Choroid plexus epithelial cell (primary cell): Measurements from ENCODE around the gene CREB5.

ENCODE experiments used
- DNase-seq: peaks from one replicate; pipeline ENCODE4 v3.0.0-alpha.2; 2010; ENCODE audit warnings: low read depth
- H3K4me3 ChIP-seq: 2 replicates; pipeline ENCODE4 v1.5.1; 2011; ENCODE audit warnings: low read depth, mild to moderate bottlenecking, control low read depth, low read length, moderate library complexity
- TF ChIP-seq, protein P1 (sequence below): conservative IDR thresholded peaks from 2 replicates; pipeline ENCODE4 v1.5.1; 2011; ENCODE audit warnings: low read depth, mild to moderate bottlenecking, control low read depth, inconsistent platforms, low read length, moderate library complexity

CREB5 gene

DNA sequence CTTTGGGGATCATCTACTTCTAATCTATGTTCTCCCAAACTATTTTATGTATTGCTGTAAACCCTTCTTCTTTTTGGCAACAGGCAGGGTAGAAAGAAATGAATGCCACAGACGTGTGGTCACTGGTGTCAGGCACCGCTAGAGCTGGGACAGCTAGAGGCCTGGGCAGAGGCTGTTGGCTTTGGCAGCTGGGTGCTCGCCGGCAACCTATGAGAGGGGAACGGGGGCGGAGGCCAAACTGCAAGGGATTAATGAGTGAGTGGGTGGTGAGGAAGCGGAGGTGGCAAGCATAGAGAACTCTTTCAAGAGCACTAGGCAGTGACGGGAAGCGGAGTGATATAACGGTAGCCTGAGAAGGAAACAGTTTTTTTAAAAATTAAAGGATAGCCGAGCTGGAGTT lies 78.5 kb downstream of the CREB5 start:
- TF ChIP-seq, protein P1, sequence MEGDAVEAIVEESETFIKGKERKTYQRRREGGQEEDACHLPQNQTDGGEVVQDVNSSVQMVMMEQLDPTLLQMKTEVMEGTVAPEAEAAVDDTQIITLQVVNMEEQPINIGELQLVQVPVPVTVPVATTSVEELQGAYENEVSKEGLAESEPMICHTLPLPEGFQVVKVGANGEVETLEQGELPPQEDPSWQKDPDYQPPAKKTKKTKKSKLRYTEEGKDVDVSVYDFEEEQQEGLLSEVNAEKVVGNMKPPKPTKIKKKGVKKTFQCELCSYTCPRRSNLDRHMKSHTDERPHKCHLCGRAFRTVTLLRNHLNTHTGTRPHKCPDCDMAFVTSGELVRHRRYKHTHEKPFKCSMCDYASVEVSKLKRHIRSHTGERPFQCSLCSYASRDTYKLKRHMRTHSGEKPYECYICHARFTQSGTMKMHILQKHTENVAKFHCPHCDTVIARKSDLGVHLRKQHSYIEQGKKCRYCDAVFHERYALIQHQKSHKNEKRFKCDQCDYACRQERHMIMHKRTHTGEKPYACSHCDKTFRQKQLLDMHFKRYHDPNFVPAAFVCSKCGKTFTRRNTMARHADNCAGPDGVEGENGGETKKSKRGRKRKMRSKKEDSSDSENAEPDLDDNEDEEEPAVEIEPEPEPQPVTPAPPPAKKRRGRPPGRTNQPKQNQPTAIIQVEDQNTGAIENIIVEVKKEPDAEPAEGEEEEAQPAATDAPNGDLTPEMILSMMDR: no peak
- no peak overlapping the region for H3K4me3 ChIP-seq
- DNase-seq: no peak

DNA sequence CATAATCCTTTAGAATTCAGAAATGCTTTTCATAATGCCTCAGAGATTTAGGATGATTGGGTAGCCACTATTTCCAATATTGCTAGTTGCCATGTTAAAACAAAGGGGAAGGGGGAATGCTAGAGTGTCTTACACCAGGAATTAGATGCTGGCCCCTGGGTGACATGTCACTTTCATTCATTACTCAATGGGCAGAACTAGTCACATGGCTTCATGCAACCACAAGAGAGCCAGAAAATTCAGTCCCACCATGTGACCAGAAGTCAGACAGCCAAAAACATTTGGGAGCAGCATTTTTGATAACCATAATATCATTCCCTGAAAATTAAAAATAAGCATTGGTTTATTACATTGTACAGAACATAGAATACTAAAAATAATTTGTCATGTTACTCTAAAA lies 81.2 kb downstream of the CREB5 start:
- no peak for DNase-seq
- TF ChIP-seq, protein P1: no peak
- no peak overlapping the region for H3K4me3 ChIP-seq

DNA sequence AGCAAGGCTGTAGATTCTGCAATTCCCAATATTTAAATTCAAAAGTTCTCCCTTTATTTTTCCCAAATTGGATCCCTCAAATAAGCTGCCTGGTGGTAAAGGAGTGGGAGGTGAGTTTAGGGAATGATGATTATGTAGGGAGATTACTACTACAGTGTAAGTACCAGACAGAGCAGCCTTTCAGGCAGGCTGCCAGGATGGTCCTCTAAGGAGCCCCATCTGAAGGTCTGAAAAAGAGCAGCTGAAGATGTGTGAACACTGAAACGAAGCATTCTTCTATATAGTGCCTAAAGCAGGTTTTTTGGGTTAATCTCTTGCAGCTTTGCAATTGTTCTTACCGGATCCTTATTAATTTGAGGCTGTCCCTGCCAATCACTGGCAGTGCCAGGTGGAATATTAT lies 84.7 kb downstream of the CREB5 start:
- DNase-seq: no peak
- H3K4me3 ChIP-seq: no peak overlapping the region
- TF ChIP-seq, protein P1: no peak

DNA sequence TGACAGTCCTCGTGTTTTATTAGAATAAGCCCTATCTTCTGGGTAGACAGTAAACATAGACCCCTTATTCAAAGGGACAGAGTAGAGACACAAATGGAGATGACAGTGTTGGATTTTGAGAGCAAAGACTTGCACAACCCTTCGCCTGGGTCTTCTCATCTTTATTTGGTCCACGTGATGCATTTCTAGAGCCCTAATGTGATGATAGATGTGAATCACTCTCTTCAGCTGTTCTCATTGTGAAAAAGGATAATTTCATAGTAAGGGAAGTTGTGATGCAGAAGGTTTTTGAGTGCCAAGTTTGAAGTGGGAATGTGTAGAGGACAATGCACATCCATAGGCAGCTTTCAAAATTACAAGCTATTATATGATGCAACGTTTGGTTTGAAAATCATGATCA lies 86.3 kb downstream of the CREB5 start:
- TF ChIP-seq, protein P1: no peak
- no peak overlapping the region for H3K4me3 ChIP-seq
- DNase-seq: no peak

DNA sequence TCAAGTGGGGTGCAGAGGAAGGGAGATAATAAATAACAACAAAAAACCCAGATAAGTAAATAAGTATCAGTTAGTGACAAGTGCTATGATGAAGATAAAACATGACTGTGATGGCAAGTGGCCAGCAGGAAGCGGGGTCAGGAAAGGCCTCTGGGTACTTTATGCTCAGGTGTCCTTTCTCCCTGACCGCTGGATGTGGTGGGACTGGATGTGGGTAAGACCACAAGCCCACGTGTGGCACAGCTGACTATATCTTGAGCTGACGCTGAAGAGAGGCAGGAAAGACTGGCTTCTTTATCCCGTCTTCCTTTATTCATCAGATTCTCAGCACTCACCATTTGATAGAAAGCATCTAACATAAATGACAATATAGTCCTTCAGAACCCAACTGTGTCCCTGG lies 87.8 kb downstream of the CREB5 start:
- no peak for DNase-seq
- H3K4me3 ChIP-seq: no peak overlapping the region
- TF ChIP-seq, protein P1: no peak

DNA sequence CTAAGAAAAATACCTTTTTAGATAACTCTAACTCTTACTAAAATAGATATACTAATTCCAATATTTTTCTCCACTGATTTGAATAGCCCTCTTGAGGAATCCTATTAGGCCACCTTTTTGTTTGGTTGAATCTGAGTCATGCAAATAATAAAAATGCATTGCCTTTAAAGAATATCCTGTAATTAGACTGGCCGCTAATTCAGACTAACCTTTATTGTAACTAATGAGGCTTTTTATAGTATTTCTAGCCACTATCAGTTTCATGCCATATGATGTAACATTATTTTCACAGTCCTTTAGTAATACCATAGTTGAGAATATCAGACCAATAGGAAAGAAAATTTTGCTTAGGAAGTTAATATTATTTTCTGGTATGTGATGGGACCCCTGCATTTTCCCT lies 90.1 kb downstream of the CREB5 start:
- no peak for DNase-seq
- H3K4me3 ChIP-seq: no peak overlapping the region
- TF ChIP-seq, protein P1: no peak

DNA sequence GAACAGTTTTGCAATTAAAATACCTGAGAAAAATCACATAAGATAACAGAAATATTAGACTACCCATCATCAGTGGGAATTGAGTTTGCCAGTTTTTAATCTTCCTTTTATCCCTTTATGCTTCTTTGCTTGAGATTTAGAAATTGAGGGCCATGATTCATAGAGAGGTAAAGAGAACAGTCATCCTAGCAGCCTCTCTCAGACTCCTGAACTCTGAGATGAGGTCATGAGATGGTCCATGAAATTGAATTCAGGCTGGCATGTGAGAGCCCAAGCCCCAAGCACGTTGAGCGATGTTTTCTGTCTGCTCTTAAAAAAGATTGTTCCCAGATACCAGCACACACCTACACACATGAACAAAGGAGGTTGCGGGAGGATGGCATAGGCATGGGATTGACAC lies 91.1 kb downstream of the CREB5 start:
- TF ChIP-seq, protein P1: no peak
- no peak overlapping the region for H3K4me3 ChIP-seq
- DNase-seq: no peak
